GM23248 (cell line): Measurements from ENCODE around the gene KRT3. TPM values are rescaled to one million over a fixed set of nuclear protein-coding genes. Genes with fewer than 3 reads are reported as not detected.
"Not testable (repeated sequence)": the region's sequence is repeated elsewhere in the genome, so short reads cannot be mapped to it uniquely, and the experiment has no call there.

Source experiments
- DNase-seq: peaks from one replicate; pipeline ENCODE4 v3.0.0-alpha.2; 2015
- H2AFZ ChIP-seq: fragments of 200-600 bp; sonication (generic); 2 replicates; pipeline ENCODE4 v1.6.1; 2016; ENCODE audit warnings: antibody characterized with exemption
- H3F3A ChIP-seq: fragments of 200-600 bp; sonication (generic); 2 replicates; pipeline ENCODE4 v1.6.1; 2016; ENCODE audit warnings: mild to moderate bottlenecking, antibody characterized with exemption, mixed run types; ENCODE audit not compliant: insufficient read depth
- H3K27ac ChIP-seq: fragments of 200-600 bp; sonication (generic); 2 replicates; pipeline ENCODE4 v1.5.1; 2016; ENCODE audit warnings: mild to moderate bottlenecking
- H3K27me3 ChIP-seq: fragments of 200-600 bp; sonication (generic); replicated peaks from 2 replicates; pipeline ENCODE4 v1.6.1; 2016; ENCODE audit warnings: mild to moderate bottlenecking; ENCODE audit not compliant: insufficient read depth
- H3K36me3 ChIP-seq: fragments of 200-600 bp; sonication (generic); 2 replicates; pipeline ENCODE4 v1.6.1; 2016; ENCODE audit warnings: low read depth, mild to moderate bottlenecking
- H3K4me1 ChIP-seq: fragments of 200-600 bp; sonication (generic); 2 replicates; pipeline ENCODE4 v1.6.1; 2016; ENCODE audit warnings: mild to moderate bottlenecking; ENCODE audit not compliant: insufficient read depth
- H3K4me2 ChIP-seq: fragments of 200-600 bp; sonication (generic); one replicate; pipeline ENCODE4 v1.6.1; 2016; ENCODE audit warnings: mild to moderate bottlenecking; ENCODE audit not compliant: unreplicated experiment
- H3K4me3 ChIP-seq: fragments of 200-600 bp; sonication (generic); 2 replicates; pipeline ENCODE4 v1.5.1; 2016; ENCODE audit warnings: mild to moderate bottlenecking
- H3K79me2 ChIP-seq: fragments of 200-600 bp; sonication (generic); 2 replicates; pipeline ENCODE4 v1.6.1; 2016; ENCODE audit warnings: mild to moderate bottlenecking; ENCODE audit not compliant: insufficient read depth
- H3K9ac ChIP-seq: fragments of 200-600 bp; sonication (generic); 2 replicates; pipeline ENCODE4 v1.6.1; 2016; ENCODE audit warnings: mild to moderate bottlenecking
- H3K9me2 ChIP-seq: fragments of 200-600 bp; sonication (generic); 2 replicates; pipeline ENCODE4 v1.6.1; 2016; ENCODE audit warnings: mixed run types, mild to moderate bottlenecking, moderate library complexity; ENCODE audit not compliant: insufficient read depth
- H3K9me3 ChIP-seq: fragments of 200-600 bp; sonication (generic); one replicate; pipeline ENCODE4 v1.6.1; 2017; ENCODE audit warnings: low read depth
- H4K20me1 ChIP-seq: fragments of 200-600 bp; sonication (generic); 2 replicates; pipeline ENCODE4 v1.6.0; 2016; ENCODE audit not compliant: insufficient read depth
- EZH2 ChIP-seq: fragments of 200-600 bp; sonication (generic); IDR thresholded peaks from 2 replicates; pipeline ENCODE4 v1.6.1; 2018; ENCODE audit warnings: antibody characterized with exemption, mild to moderate bottlenecking; ENCODE audit not compliant: insufficient read depth, poor library complexity, severe bottlenecking
- EZH2phosphoT487 ChIP-seq: fragments of 200-600 bp; sonication (generic); IDR thresholded peaks from 2 replicates; pipeline ENCODE4 v1.6.1; 2018; ENCODE audit warnings: antibody characterized with exemption, moderate library complexity, mild to moderate bottlenecking, low read depth; ENCODE audit not compliant: insufficient read depth
- whole genome bisulfite sequencing, 2 experiments: methylation state at CpG; one replicate each; pipeline ENCODE4 v1.1.6; 2015 to 2017; ENCODE audit warnings: low lambda C conversion rate in 2 of 2, low coverage in 1 of 2; ENCODE audit errors: missing lambda C conversion rate in 2 of 2; 5-methylcytosine and 5-hydroxymethylcytosine counted together
- in situ Hi-C: fragments of 300-500 bp; cut with MboI; formaldehyde crosslinking; loops from 2 replicates; pipeline ENCODE4 v1.15.0; 2020
- polyA plus RNA-seq: library from polyadenylated mRNA; unstranded; fragments of >200 nt; fragmentation: Nextera tagmentation; extraction: Ambion mirVana; gene quantifications from 2 replicates; pipeline ENCODE4 v1.2.1, GENCODE V29; 2016
- total RNA-seq: library from RNA; depleted of rRNA; stranded (reverse); fragments of >200 nt; shearing (Covaris generic); gene quantifications from 2 replicates; pipeline ENCODE4 v1.2.3, GENCODE V29; 2014

KRT3 gene
- total and polyA plus RNA-seq, 2 experiments from 2014 or later, result not detected

DNA sequence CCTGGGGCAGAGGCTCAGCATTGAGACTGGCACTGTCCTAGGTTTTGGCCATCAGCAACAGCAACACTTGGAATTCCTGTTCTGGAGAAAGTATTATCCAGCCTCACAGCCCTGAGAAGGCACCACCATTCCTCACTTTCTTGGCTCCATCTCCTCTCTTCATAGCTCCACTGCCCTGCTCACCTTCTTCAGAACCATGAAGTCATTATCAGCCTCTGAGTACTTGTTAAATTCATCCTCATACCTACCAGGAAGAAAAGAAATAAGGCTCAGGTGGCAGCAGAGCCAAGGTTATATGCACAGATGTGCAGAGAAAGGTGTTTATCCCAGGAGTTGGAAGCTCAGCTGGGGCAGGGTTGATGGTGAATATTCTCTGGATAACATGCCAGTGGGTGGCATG, 44.1 kb downstream of the KRT3 start:
- Histone ChIP-seq H4K20me1 (no peaks in the 10 kb centered on the region), H3K9ac (no peak overlapping the region), H3K27ac (no peak overlapping the region), H3K4me1 (no peaks in the 10 kb centered on the region), H3K36me3 (no peaks in the 10 kb centered on the region), H3K9me3 (no peaks in the 10 kb centered on the region), H3F3A (no peaks in the 10 kb centered on the region), H3K79me2 (no peaks in the 10 kb centered on the region), H2AFZ (no peak overlapping the region), H3K4me3 (no peak overlapping the region), H3K4me2 (no peak overlapping the region), H3K27me3 (peaks cover 45% of the 10 kb centered on the region), H3K9me2 (no peaks in the 10 kb centered on the region)
- no peak for DNase-seq
- in situ Hi-C loops, result no loop called here
- TF ChIP-seq EZH2phosphoT487 (no peak), EZH2 (no peak)

DNA sequence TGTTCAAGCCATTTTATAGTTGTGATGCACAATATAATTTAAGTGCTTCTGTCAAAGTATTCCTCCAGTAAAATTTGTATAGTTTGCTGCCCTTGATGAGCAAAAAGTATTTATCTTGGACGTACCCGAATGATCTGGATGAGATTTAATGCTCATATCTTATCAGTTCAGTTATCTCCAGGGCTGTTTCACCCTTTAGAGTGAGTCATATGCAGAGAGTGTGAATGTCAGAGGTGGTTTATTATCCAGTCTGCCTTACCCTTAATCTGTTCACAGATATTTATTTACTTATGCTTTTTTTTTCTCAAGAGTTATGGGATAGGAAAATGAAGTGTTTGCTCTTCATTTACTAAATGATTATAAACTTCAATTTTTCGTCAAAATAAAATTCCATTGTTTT, 45.4 kb downstream of the KRT3 start:
- H2AFZ ChIP-seq, H3K9me3 ChIP-seq, H3K27ac ChIP-seq, H3K4me3 ChIP-seq, in situ Hi-C loops, H3F3A ChIP-seq, DNase-seq, H3K4me2 ChIP-seq, H3K9ac ChIP-seq, H4K20me1 ChIP-seq, H3K79me2 ChIP-seq, H3K9me2 ChIP-seq, H3K36me3 ChIP-seq, H3K4me1 ChIP-seq: not testable (repeated sequence)
- peaks cover 39% of the 10 kb centered on the region for H3K27me3 ChIP-seq
- 35 to 38% methylated on average over 3 of the region's 3 CpGs for whole genome bisulfite sequencing, 2 experiments

DNA sequence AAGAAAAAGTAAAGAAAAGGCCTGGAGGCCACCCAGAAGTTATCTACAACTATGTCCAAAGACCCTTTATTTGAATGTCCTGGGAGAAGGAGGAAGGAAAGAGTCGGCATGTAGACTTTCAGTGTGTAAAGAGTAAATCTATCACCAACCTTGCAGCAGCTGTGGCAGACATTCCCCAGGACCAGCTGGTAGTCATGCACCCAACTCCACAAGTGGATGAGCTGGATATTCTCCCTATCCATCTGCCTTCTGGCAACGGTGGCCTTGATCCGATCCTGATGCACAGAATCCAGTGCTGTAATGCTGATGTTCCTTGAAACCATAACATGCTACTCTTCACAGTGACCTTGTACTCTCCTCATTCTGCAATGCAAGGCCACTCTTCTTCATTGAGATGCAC, 46.1 kb downstream of the KRT3 start:
- H3K27me3 ChIP-seq, result peaks cover 39% of the 10 kb centered on the region
- H2AFZ ChIP-seq, result no peak overlapping the region

DNA sequence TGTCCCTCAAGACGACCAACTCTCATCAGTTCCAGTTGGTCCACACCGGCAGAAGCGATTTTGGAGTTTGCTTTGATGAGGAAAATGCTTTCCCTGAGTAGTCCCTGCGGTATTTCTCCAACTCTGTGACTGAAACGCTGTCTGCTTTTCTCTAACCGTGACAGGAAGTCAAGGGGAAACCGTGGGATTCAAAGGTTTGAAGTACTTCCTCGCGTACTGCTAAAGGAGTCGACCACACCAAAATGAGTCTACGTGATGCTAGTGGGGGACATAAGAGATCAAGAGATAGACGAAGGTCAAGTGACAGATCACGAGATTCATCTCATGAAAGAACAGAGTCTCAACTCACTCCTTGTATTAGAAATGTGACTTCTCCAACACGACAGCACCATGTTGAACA, 47.3 kb downstream of the KRT3 start:
- no peak overlapping the region for H3K27ac ChIP-seq
- H3K9me3 ChIP-seq, result no peaks in the 10 kb centered on the region
- in situ Hi-C loops, result no loop called here
- no peaks in the 10 kb centered on the region for H4K20me1 ChIP-seq
- no peaks in the 10 kb centered on the region for H3K79me2 ChIP-seq
- no peaks in the 10 kb centered on the region for H3K36me3 ChIP-seq
- TF ChIP-seq EZH2 (no peak), EZH2phosphoT487 (no peak)
- H3K27me3 ChIP-seq, result peaks cover 35% of the 10 kb centered on the region
- no peak overlapping the region for H3K9ac ChIP-seq
- H3F3A ChIP-seq, result no peaks in the 10 kb centered on the region
- H3K4me2 ChIP-seq, result no peak overlapping the region
- H3K4me3 ChIP-seq, result no peak overlapping the region
- no peak for DNase-seq
- no peaks in the 10 kb centered on the region for H3K9me2 ChIP-seq
- no peaks in the 10 kb centered on the region for H3K4me1 ChIP-seq
- WGBS, 2 experiments, result 53 to 54% methylated on average over 14 of the region's 14 CpGs
- no peak overlapping the region for H2AFZ ChIP-seq

More for the DNA sequence above, 46.1 kb downstream of the KRT3 start:
- H3K9ac ChIP-seq, result no peak overlapping the region
- 24 to 25% methylated on average over 3 of the region's 3 CpGs for WGBS, 2 experiments
- no peak for DNase-seq
- no peaks in the 10 kb centered on the region for H3K79me2 ChIP-seq
- H3K4me2 ChIP-seq, result no peak overlapping the region
- TF ChIP-seq EZH2phosphoT487, result no peak
- TF ChIP-seq EZH2, result no peak
- H3K9me2 ChIP-seq, result no peaks in the 10 kb centered on the region
- no peak overlapping the region for H3K4me3 ChIP-seq
- no peak overlapping the region for H3K27ac ChIP-seq
- H3K36me3 ChIP-seq, result no peaks in the 10 kb centered on the region
- no peaks in the 10 kb centered on the region for H3K9me3 ChIP-seq
- H3K4me1 ChIP-seq, result no peaks in the 10 kb centered on the region
- no peaks in the 10 kb centered on the region for H4K20me1 ChIP-seq
- H3F3A ChIP-seq, result no peaks in the 10 kb centered on the region
- in situ Hi-C loops, result no loop called here

DNA sequence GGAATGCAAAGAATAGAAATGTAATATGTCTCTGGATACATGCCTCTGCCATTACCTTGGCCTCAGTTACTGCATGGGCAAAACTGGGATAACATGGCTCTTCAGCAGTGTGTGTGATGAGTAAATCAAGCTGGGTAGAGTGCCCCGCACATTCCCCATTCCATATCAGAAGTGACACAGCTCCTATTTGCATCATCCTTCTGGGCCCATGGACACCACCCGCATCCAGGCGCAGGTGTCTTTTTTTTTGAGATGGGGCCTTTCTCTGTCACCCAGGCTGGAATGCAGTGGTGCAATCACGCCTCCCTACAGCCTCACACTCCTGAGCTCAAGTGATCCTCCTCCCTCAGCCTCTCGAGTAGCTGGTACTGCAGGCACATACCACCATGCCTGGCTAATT, 50.4 kb downstream of the KRT3 start:
- Histone ChIP-seq H3K4me1 (no peaks in the 10 kb centered on the region), H3K4me3 (no peak overlapping the region), H3F3A (no peaks in the 10 kb centered on the region), H3K27me3 (peaks cover 14% of the 10 kb centered on the region), H3K9ac (no peak overlapping the region), H3K27ac (no peak overlapping the region), H3K36me3 (no peaks in the 10 kb centered on the region), H3K9me3 (no peaks in the 10 kb centered on the region), H4K20me1 (no peaks in the 10 kb centered on the region), H3K9me2 (no peaks in the 10 kb centered on the region), H2AFZ (no peak overlapping the region), H3K4me2 (no peak overlapping the region), H3K79me2 (no peaks in the 10 kb centered on the region)
- WGBS, 2 experiments, result 52 to 61% methylated on average over 5 of the region's 5 CpGs
- in situ Hi-C loops, result no loop called here
- DNase-seq, result no peak
- TF ChIP-seq EZH2phosphoT487, result no peak
- TF ChIP-seq EZH2, result no peak
